CD4-positive, alpha-beta T cell (primary cell): ENCODE measurements around the gene DNAJC17. TPM values are rescaled to one million over a fixed set of nuclear protein-coding genes. Genes with fewer than 3 reads are reported as not detected.

ENCODE experiments used
- ATAC-seq: fragments of 200-7000 bp; cut with Tn5 transposase; one replicate; pipeline ENCODE4 v1.10.0; 2022; ENCODE audit warnings: mild to moderate bottlenecking; ENCODE audit not compliant: poor library complexity
- CTCF ChIA-PET: fragments of 350-600 bp; sonication (Branson Sonifier 250); formaldehyde crosslinking; loops from one replicate; lab custom pipeline; 2021; ENCODE audit warnings: antibody characterized with exemption, inconsistent platforms; lab: Charles Lee
- POLR2A ChIA-PET: fragments of 350-600 bp; sonication (Branson Sonifier 250); formaldehyde crosslinking; loops from one replicate; lab custom pipeline; 2021; ENCODE audit warnings: antibody characterized with exemption, inconsistent platforms; lab: Charles Lee
- DNase-seq, 14 experiments: peaks; one replicate each; pipeline ENCODE4 v3.0.0-alpha.2; 2013 to 2020; ENCODE audit warnings: mixed read lengths in 2 of 14
- H3K27ac ChIP-seq, 2 donors: one replicate each; pipeline versions ENCODE4 v1.5.1 to v1.7.0; 2013; ENCODE audit warnings: low read length in 2 of 2, low read depth in 1 of 2, mild to moderate bottlenecking in 1 of 2
- H3K27me3 ChIP-seq, 2 experiments: 1 replicate in 1 of 2; 2 replicates in 1 of 2; pipeline versions ENCODE4 v1.6.1 to v1.7.0; 2013; ENCODE audit warnings: low read length in 2 of 2, control low read depth in 1 of 2, mild to moderate bottlenecking in 1 of 2, moderate library complexity in 1 of 2; ENCODE audit not compliant: insufficient read depth in 2 of 2, control insufficient read depth in 1 of 2
- H3K36me3 ChIP-seq: one replicate; pipeline ENCODE4 v1.6.1; 2013; ENCODE audit warnings: low read length, control low read depth; ENCODE audit not compliant: insufficient read depth
- H3K4me1 ChIP-seq: one replicate; pipeline ENCODE4 v1.6.1; 2013; ENCODE audit warnings: low read length, control low read depth; ENCODE audit not compliant: insufficient read depth
- H3K4me3 ChIP-seq: one replicate; pipeline ENCODE4 v1.5.1; 2013; ENCODE audit warnings: mild to moderate bottlenecking, low read length, moderate library complexity
- H3K9me3 ChIP-seq, 2 experiments: 1 replicate in 1 of 2; 2 replicates in 1 of 2; pipeline versions ENCODE4 v1.6.1 to v1.7.0; 2013; ENCODE audit warnings: low read length in 2 of 2, mild to moderate bottlenecking in 2 of 2, control low read depth in 1 of 2, moderate library complexity in 1 of 2; ENCODE audit not compliant: control insufficient read depth in 1 of 2, insufficient read depth in 1 of 2
- H3K27ac Mint-ChIP-seq: one replicate; pipeline ENCODE4 v1.8.0; 2020; ENCODE audit warnings: mixed read lengths
- H3K27me3 Mint-ChIP-seq: one replicate; pipeline ENCODE4 v1.8.0; 2021; ENCODE audit warnings: mixed read lengths
- H3K36me3 Mint-ChIP-seq: one replicate; pipeline ENCODE4 v1.8.0; 2021; ENCODE audit warnings: low read depth, mixed read lengths
- H3K4me1 Mint-ChIP-seq: one replicate; pipeline ENCODE4 v1.8.0; 2021; ENCODE audit warnings: low read depth, mixed read lengths
- H3K4me3 Mint-ChIP-seq: one replicate; pipeline ENCODE4 v1.8.0; 2020; ENCODE audit warnings: mild to moderate bottlenecking, mixed read lengths
- H3K9me3 Mint-ChIP-seq: one replicate; pipeline ENCODE4 v1.8.0; 2020; ENCODE audit warnings: mixed read lengths
- intact Hi-C, 2 experiments: fragments of 100-400 bp; cut with DNase I in 1 of 2; cut with micrococcal nuclease in 1 of 2; formaldehyde crosslinking; loops; one replicate each; pipeline versions ENCODE4 v1.15.1 to v1.9.0; 2023 to 2025; cut with DNase I, micrococcal nuclease
- total RNA-seq, 174 experiments: library from RNA in 2 of 174; stranded (reverse) in 2 of 174; gene quantifications; one replicate each; pipeline ENCODE4 v1.2.3 and lab custom pipeline; 2021 to 2026
- TF ChIP-seq, protein P1 (sequence below): fragments of 200-600 bp; IDR thresholded peaks from one replicate; pipeline ENCODE4 v1.8.0; 2022; ENCODE audit warnings: antibody characterized with exemption, mild to moderate bottlenecking

DNAJC17 gene
- total RNA-seq, 2 experiments from 2014 or later = 14.4 to 17.9 TPM

DNA sequence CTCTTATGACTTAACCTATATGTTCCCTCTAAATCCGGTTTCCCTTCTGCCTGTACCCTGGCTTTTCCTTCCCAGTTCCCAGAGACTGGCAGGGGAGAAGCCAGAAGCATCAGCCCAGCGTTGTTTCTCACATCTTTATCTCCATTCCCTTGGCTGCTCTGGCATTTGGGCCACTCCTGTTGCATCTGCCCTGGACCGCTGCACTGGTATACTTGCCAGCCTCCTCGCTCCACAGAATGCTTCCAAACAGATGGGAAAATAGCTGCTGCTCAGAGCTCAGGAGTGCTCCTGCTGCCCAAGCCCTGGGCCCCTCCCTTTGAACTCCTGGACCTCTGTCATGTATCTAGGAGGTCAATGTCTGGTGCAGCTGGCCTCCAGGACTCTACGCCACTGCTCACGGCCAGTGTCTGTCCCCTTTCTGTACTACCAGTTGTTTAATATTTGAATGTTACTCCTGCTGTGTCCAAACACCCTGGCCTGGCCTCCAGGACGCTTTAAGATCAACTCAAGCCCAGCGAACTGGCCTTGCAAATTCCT is 43.4 kb upstream of the DNAJC17 start:
- no peak overlapping the region for H3K27ac Mint-ChIP-seq
- Histone ChIP-seq H3K9me3 (peaks cover 0 to 3% of the 10 kb centered on the region in 2 experiments), H3K36me3 (no peaks in the 10 kb centered on the region), H3K27ac (no peak overlapping the region), H3K27me3 (no peaks in the 10 kb centered on the region), H3K4me1 (peaks cover 21% of the 10 kb centered on the region), H3K4me3 (no peak overlapping the region)
- CTCF ChIA-PET = interaction anchor here (0.8 kb wide), 1 partner anchor 8 kb away, joined by 4 read pairs; no protein-coding TSS in a partner anchor
- H3K36me3 Mint-ChIP-seq = no peaks in the 10 kb centered on the region
- H3K4me3 Mint-ChIP-seq = no peak overlapping the region
- POLR2A ChIA-PET = no interaction called here
- peaks cover 22% of the 10 kb centered on the region for H3K4me1 Mint-ChIP-seq
- TF ChIP-seq, protein P1, sequence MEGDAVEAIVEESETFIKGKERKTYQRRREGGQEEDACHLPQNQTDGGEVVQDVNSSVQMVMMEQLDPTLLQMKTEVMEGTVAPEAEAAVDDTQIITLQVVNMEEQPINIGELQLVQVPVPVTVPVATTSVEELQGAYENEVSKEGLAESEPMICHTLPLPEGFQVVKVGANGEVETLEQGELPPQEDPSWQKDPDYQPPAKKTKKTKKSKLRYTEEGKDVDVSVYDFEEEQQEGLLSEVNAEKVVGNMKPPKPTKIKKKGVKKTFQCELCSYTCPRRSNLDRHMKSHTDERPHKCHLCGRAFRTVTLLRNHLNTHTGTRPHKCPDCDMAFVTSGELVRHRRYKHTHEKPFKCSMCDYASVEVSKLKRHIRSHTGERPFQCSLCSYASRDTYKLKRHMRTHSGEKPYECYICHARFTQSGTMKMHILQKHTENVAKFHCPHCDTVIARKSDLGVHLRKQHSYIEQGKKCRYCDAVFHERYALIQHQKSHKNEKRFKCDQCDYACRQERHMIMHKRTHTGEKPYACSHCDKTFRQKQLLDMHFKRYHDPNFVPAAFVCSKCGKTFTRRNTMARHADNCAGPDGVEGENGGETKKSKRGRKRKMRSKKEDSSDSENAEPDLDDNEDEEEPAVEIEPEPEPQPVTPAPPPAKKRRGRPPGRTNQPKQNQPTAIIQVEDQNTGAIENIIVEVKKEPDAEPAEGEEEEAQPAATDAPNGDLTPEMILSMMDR = no peak
- DNase-seq (no peak), ATAC-seq (no peak)
- intact Hi-C loops = no loop called here
- H3K9me3 Mint-ChIP-seq = no peaks in the 10 kb centered on the region
- H3K27me3 Mint-ChIP-seq = no peaks in the 10 kb centered on the region

DNA sequence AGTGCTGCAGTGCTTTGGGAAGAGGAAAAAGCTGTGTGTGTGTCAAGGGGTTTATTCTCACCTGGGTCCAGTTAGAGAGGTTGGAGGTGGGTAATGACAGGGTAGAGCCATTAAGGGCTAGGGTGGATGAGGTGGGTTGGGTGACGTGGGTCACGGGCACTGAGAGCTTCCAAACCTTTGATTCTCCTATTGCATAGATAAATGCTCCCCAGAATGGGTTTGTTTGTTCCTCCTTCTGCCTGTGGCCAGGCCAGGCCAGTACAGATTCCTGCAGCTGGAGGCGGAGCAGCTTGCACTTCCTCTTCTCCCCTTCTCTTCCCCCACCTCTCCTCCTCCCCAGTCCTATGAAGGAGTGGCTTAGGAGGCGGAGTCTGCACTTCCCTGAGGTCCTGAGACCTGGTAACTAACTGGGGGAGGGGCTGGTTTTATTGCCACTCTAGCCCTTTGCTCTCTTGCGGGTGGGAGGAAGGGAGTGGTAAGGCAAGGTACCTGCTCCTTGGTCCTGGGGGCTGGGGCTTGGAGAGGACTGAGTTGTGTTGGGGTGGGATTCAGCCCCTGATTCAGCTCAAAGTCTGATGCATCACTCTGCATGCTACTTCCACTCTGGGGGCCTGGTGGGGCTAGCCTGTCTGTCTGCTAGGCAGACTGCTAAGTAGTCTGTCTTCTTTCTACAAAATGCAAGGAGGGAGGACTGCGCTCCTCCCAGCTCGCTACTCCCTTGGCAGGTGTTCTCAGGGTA is 40.1 kb upstream of the DNAJC17 start:
- H3K36me3 ChIP-seq = no peaks in the 10 kb centered on the region
- intact Hi-C loops = no loop called here
- TF ChIP-seq, protein P1 = no peak
- Mint-ChIP-seq H3K4me1 (peaks cover 34% of the 10 kb centered on the region), H3K4me3 (no peak overlapping the region), H3K36me3 (no peaks in the 10 kb centered on the region), H3K9me3 (no peaks in the 10 kb centered on the region), H3K27ac (peak overlapping the region; percentile 0), H3K27me3 (peaks cover 9% of the 10 kb centered on the region)
- peak in 4 of 14 experiments; percentile 31 to 60 (median 42) for DNase-seq
- no peak overlapping the region for H3K27ac ChIP-seq
- ATAC-seq = no peak
- H3K9me3 ChIP-seq = no peaks in the 10 kb centered on the region
- no peak overlapping the region for H3K4me3 ChIP-seq
- H3K4me1 ChIP-seq = peaks cover 42% of the 10 kb centered on the region
- POLR2A ChIA-PET = interaction anchor here (0.6 kb wide), 1 partner anchor 763 kb away, joined by 3 read pairs; no protein-coding TSS in a partner anchor
- CTCF ChIA-PET = no interaction called here
- H3K27me3 ChIP-seq = peaks cover 0 to 10% of the 10 kb centered on the region in 2 experiments

DNA sequence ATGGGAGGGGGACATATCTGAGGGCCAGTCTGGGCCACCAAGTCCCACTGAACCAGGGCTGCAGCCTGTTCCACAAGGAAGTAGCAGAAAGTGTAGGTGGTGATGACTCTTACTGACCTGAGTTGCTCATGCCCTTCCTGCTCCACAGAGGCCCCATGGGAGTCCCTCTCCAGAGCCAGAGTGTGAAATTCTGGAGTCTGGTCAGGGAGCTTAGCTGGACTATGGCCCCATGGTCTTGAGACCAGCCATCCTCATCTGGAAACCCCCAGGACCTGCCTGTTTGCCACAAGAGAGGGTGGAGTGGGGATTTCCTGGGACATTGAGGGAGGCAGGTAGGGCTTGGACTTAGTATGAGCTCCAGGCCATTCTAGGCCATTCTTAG is 39.6 kb upstream of the DNAJC17 start:
- Mint-ChIP-seq H3K9me3 (no peaks in the 10 kb centered on the region), H3K36me3 (no peaks in the 10 kb centered on the region), H3K27me3 (peaks cover 9% of the 10 kb centered on the region), H3K4me1 (peaks cover 34% of the 10 kb centered on the region), H3K4me3 (no peak overlapping the region), H3K27ac (peak overlapping the region; percentile 0)
- ATAC-seq (no peak), DNase-seq (no peak)
- no peak overlapping the region for H3K27ac ChIP-seq
- CTCF ChIA-PET = no interaction called here
- H3K4me3 ChIP-seq = no peak overlapping the region
- H3K27me3 ChIP-seq = peaks cover 0 to 10% of the 10 kb centered on the region in 2 experiments
- intact Hi-C loops = no loop called here
- H3K36me3 ChIP-seq = no peaks in the 10 kb centered on the region
- H3K4me1 ChIP-seq = peaks cover 42% of the 10 kb centered on the region
- no peaks in the 10 kb centered on the region for H3K9me3 ChIP-seq
- POLR2A ChIA-PET = no interaction called here
- TF ChIP-seq, protein P1 = no peak
